HUES48 (cell line): ENCODE measurements around the gene HMGXB4.
"Not testable (repeated sequence)": the region's sequence is repeated elsewhere in the genome, so short reads cannot be mapped to it uniquely, and the experiment has no call there.

Experiments used
- H3K27ac ChIP-seq: one replicate; pipeline ENCODE4 v1.7.0; 2013; ENCODE audit warnings: low read depth, low read length, inconsistent platforms
- H3K27me3 ChIP-seq: 2 replicates; pipeline ENCODE4 v1.6.1; 2013; ENCODE audit warnings: mild to moderate bottlenecking, low read length; ENCODE audit not compliant: control insufficient read depth, insufficient read depth
- H3K36me3 ChIP-seq: 2 replicates; pipeline ENCODE4 v1.6.1; 2013; ENCODE audit warnings: low read length; ENCODE audit not compliant: control insufficient read depth, insufficient read depth
- H3K4me1 ChIP-seq: 2 replicates; pipeline ENCODE4 v1.6.1; 2013; ENCODE audit warnings: mild to moderate bottlenecking, low read length; ENCODE audit not compliant: control insufficient read depth, insufficient read depth
- H3K4me3 ChIP-seq: 2 replicates; pipeline ENCODE4 v1.5.1; 2013; ENCODE audit warnings: mild to moderate bottlenecking, low read depth, low read length
- H3K9ac ChIP-seq: 2 replicates; pipeline ENCODE4 v1.6.1; 2013; ENCODE audit warnings: mild to moderate bottlenecking, low read depth, low read length, moderate library complexity
- H3K9me3 ChIP-seq: 2 replicates; pipeline ENCODE4 v1.6.1; 2013; ENCODE audit warnings: low read length; ENCODE audit not compliant: control insufficient read depth, insufficient read depth

HMGXB4 gene

GRCh38 chr22:35225010-35225409 is 32.3 kb upstream of the HMGXB4 start:
- Histone ChIP-seq H3K36me3 (no peaks in the 10 kb centered on the region), H3K27me3 (no peaks in the 10 kb centered on the region), H3K9ac (no peak overlapping the region), H3K27ac (no peak overlapping the region), H3K4me3 (no peak overlapping the region), H3K9me3 (no peaks in the 10 kb centered on the region), H3K4me1 (peaks cover 12% of the 10 kb centered on the region; the same call in 1 of the 2 replicates)

DNA sequence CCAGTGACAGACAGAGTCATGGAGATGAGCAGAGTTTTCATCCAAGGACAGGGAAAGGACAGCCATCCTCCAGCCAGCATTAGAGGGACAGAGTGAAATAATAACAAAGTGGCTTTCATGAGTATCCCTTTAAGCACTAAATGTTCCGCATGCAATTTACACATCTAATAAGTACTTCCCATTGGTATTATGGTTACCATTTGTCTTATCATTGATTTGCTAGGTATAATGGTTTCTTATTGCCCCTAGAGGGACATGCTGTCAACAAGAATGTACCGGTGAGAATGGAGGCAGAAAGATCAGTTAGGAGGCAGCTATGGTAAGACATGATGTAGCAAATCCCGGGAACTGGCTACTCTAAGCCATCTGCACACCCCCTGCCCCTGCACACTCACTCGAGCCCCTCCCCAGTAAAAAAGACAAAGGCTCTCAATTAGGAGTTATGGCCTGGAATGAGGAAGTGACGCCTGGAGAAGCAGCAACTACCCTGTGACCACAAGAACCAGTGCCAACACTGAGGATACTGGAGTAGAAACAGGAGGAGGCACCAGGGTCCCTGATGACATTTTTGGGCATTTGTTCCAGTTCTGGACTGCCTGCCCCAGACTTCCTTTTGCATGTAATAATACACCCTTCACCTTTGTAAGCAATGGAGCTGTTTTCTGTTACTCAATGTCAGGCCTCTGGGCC is 30.2 kb upstream of the HMGXB4 start:
- peak overlapping the region; percentile 40 for H3K27ac ChIP-seq
- H3K36me3 ChIP-seq: no peaks in the 10 kb centered on the region
- no peak overlapping the region for H3K9ac ChIP-seq
- no peak overlapping the region for H3K4me3 ChIP-seq
- H3K9me3 ChIP-seq: no peaks in the 10 kb centered on the region
- no peaks in the 10 kb centered on the region for H3K27me3 ChIP-seq
- H3K4me1 ChIP-seq: peaks cover 16% of the 10 kb centered on the region; the same call in 1 of the 2 replicates

DNA sequence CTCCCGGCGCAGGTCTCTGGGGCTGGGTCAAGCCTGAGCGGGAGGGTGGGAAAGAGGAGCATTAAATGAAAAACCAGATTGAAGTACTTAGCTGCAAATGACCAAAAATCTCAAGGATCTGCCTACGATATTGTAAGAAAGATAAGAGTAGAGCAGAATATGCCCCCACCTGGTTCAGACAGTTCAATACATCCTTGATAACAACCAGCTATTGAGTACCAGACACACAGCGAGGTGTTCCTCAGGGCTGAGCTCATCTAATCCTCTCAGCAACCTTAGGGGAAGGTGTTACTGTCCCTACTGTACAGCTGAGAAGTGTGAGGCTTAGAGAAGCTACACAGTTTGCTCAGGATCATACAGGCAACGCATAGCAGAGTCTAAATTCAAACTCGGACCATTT is 27.4 kb upstream of the HMGXB4 start:
- Histone ChIP-seq H3K4me1 (peaks cover 16% of the 10 kb centered on the region; the same call in 1 of the 2 replicates), H3K9ac (no peak overlapping the region), H3K9me3 (no peaks in the 10 kb centered on the region), H3K4me3 (no peak overlapping the region), H3K27ac (no peak overlapping the region), H3K36me3 (no peaks in the 10 kb centered on the region), H3K27me3 (no peaks in the 10 kb centered on the region)

- Histone ChIP-seq H3K36me3 (no peaks in the 10 kb centered on the region), H3K27me3 (no peaks in the 10 kb centered on the region), H3K9ac (no peak overlapping the region), H3K4me1 (peaks cover 16% of the 10 kb centered on the region; the same call in 1 of the 2 replicates), H3K4me3 (no peak overlapping the region), H3K9me3 (no peaks in the 10 kb centered on the region), H3K27ac (no peak overlapping the region)
Measured at GRCh38 chr22:35230417-35230816, 26.9 kb upstream of the HMGXB4 start.

DNA sequence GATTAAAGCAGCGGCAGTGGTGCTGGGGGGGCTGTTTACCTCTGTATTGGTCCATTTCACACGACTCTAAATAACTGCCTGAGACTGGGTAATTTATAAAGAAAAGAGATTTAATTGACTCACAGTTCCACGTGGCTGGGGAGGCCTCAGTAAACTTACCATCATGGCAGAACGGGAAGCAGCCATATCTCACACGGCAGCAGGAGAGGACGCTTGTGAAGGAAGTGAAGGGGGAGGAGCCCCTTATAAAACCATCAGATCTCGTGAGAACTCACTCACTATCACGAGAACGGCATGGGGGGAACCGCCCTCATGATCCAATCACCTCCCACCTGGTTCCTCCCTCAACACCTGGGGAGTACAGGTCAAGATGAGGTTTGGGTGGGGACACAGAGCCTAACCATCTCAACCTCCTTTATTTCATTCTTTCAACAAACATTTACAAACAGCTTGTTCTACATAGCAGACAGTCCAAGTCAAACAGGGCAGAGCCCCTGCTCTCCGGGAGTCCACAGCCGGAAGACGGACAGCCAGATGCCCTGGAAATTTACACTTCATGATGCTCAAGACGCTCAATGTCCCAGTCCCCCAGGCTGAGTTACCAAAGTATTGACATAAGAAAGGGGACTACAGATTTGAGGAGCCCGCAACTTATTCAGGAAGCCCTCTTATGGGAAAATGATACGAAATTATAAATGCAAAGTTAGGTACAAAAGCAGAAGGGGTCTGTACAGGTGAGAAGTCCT is 26.3 kb upstream of the HMGXB4 start:
- Histone ChIP-seq H3K9me3 (no peaks in the 10 kb centered on the region), H3K4me1 (peaks cover 16% of the 10 kb centered on the region; the same call in 1 of the 2 replicates), H3K27ac (no peak overlapping the region), H3K9ac (no peak overlapping the region), H3K4me3 (no peak overlapping the region), H3K27me3 (no peaks in the 10 kb centered on the region), H3K36me3 (no peaks in the 10 kb centered on the region)

DNA sequence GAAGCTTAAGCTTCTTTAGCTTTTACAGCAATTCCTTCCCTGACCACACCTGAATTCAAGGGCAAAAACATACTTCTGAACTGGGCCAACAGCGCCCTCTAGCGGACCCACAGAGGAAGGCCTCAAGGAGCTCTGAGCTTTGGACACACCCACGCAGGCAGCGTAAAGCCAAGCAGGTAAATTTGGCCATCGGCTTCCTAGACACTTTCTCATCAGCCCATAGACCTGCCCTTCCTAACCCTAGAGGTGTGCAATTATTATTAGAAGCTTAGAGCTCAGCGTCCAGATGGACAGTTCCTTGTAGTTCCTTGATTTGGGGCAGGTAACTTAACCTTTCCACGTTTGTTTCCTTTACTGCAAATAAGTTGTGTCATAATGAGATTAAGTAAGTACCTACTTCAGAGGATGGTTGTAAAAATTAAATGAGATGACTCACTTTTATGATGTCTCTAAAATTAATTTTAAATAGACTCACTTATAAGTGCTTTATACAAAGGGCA is 25.7 kb upstream of the HMGXB4 start:
- no peaks in the 10 kb centered on the region for H3K36me3 ChIP-seq
- no peak overlapping the region for H3K9ac ChIP-seq
- no peaks in the 10 kb centered on the region for H3K9me3 ChIP-seq
- H3K27ac ChIP-seq: no peak overlapping the region
- no peak overlapping the region for H3K4me3 ChIP-seq
- no peaks in the 10 kb centered on the region for H3K27me3 ChIP-seq
- peaks cover 16% of the 10 kb centered on the region; the same call in 1 of the 2 replicates for H3K4me1 ChIP-seq

DNA sequence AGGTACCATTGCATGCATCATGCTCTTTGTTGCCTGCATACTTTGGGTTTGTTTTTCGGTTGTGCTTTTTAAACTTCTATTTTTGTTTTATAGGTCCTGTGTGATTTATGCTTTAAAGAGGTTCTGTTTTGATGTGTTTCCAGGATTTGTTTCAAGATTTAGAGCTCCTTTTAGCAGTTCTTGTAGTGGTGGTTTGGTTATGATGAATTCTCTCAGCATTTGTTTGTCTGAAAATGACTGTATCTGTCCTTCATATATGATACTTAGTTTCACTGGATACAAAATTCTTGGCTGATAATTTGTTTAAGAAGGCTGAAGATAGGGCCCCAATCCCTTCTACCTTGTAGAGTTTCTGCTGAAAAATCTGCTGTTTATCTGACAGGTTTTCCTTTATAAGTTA is 18.5 kb upstream of the HMGXB4 start:
- H3K9me3 ChIP-seq, H3K27me3 ChIP-seq, H3K4me3 ChIP-seq, H3K9ac ChIP-seq, H3K36me3 ChIP-seq, H3K27ac ChIP-seq, H3K4me1 ChIP-seq: not testable (repeated sequence)

- H3K4me3 ChIP-seq, H3K4me1 ChIP-seq, H3K9me3 ChIP-seq, H3K27ac ChIP-seq, H3K9ac ChIP-seq, H3K27me3 ChIP-seq, H3K36me3 ChIP-seq: not testable (repeated sequence)
Measured at GRCh38 chr22:35244507-35244906, 12.8 kb upstream of the HMGXB4 start.

- Histone ChIP-seq H3K4me1 (no peaks in the 10 kb centered on the region), H3K27ac (no peak overlapping the region), H3K36me3 (no peaks in the 10 kb centered on the region), H3K4me3 (no peak overlapping the region), H3K9ac (no peak overlapping the region), H3K9me3 (no peaks in the 10 kb centered on the region), H3K27me3 (no peaks in the 10 kb centered on the region)
Measured at GRCh38 chr22:35250156-35250555, 7.1 kb upstream of the HMGXB4 start.

GRCh38 chr22:35253946-35254345 is 3.3 kb upstream of the HMGXB4 start:
- no peak overlapping the region for H3K4me3 ChIP-seq
- no peaks in the 10 kb centered on the region for H3K9me3 ChIP-seq
- H3K4me1 ChIP-seq: peaks cover 6% of the 10 kb centered on the region
- H3K36me3 ChIP-seq: no peaks in the 10 kb centered on the region
- H3K9ac ChIP-seq: no peak overlapping the region
- no peaks in the 10 kb centered on the region for H3K27me3 ChIP-seq
- no peak overlapping the region for H3K27ac ChIP-seq

DNA sequence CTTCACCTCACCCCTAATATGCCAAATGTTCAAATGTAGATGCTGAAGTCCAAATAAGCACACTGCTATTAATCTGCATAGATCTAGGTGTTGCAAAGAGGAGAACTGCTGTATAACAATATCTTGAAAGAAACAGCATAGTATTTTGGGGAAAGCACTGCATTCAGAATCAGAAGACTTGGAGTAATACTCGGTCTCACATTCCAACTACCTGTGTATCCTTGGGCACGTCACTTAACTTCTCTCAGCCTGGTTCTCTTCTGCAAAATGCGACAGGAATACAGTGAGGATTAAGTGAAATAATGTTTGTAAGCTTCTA is 332 bp upstream of the HMGXB4 start:
- Histone ChIP-seq H3K36me3 (peaks cover 10% of the 10 kb centered on the region; the same call in 1 of the 2 replicates), H3K9ac (peak overlapping the region; percentile 91), H3K4me1 (peaks cover 7% of the 10 kb centered on the region), H3K9me3 (no peaks in the 10 kb centered on the region), H3K4me3 (peak overlapping the region; percentile 86), H3K27ac (peak overlapping the region; percentile 96), H3K27me3 (no peaks in the 10 kb centered on the region)
